PFSK-1 (cell line): ENCODE results near the gene KCNQ1.

Experiments used
- FOXP2 ChIP-seq: optimal IDR thresholded peaks from 2 replicates; pipeline ENCODE3; 2011; ENCODE audit warnings: borderline replicate concordance, control low read depth, inconsistent platforms; ENCODE audit not compliant: insufficient read depth; ENCODE audit errors: extremely low read length, extremely low read depth
- POLR2AphosphoS5 ChIP-seq: IDR thresholded peaks from 2 replicates; pipeline ENCODE4 v1.6.1; 2012; ENCODE audit warnings: low read depth, mild to moderate bottlenecking, control low read depth, low read length, moderate library complexity
- REST ChIP-seq, 2 experiments: IDR thresholded peaks; 2 replicates each; pipeline versions ENCODE4 v1.6.1 to v1.8.0; 2011 to 2012; ENCODE audit warnings: low read depth in 2 of 2, low read length in 2 of 2, control low read depth in 1 of 2, inconsistent platforms in 1 of 2, mild to moderate bottlenecking in 1 of 2, moderate library complexity in 1 of 2; ENCODE audit not compliant: insufficient read depth in 1 of 2
- SIN3A ChIP-seq: IDR thresholded peaks from 2 replicates; pipeline ENCODE4 v1.6.1; 2012; ENCODE audit warnings: mild to moderate bottlenecking, low read length, moderate library complexity, borderline replicate concordance; ENCODE audit not compliant: insufficient read depth
- TAF1 ChIP-seq: IDR thresholded peaks from 2 replicates; pipeline ENCODE4 v1.6.1; 2012; ENCODE audit warnings: low read length, control low read depth, borderline replicate concordance; ENCODE audit not compliant: insufficient read depth

KCNQ1 gene

GRCh38 chr11:2769409-2770095 lies 324.7 kb downstream of the KCNQ1 start:
- TF ChIP-seq TAF1, result no peak
- no peak for TF ChIP-seq POLR2AphosphoS5
- TF ChIP-seq SIN3A, result no peak
- no peak for TF ChIP-seq REST (IDR thresholded peaks at IDR 0.05; ENCODE audit: insufficient read depth in 1 of 2, low read depth in 2 of 2, low read length in 2 of 2)
- TF ChIP-seq FOXP2, result no peak

- TF ChIP-seq FOXP2 (no peak), SIN3A (no peak), POLR2AphosphoS5 (no peak)
Measured at GRCh38 chr11:2770096-2770751, 325.4 kb downstream of the KCNQ1 start.

GRCh38 chr11:2770761-2771301 lies 326.0 kb downstream of the KCNQ1 start:
- TF ChIP-seq TAF1 (no peak), REST (IDR thresholded peaks at IDR 0.05; ENCODE audit: insufficient read depth in 1 of 2, low read depth in 2 of 2, low read length in 2 of 2) (no peak), POLR2AphosphoS5 (no peak), SIN3A (no peak), FOXP2 (no peak)

- TF ChIP-seq SIN3A (no peak), FOXP2 (no peak), TAF1 (no peak), POLR2AphosphoS5 (no peak), REST (IDR thresholded peaks at IDR 0.05; ENCODE audit: insufficient read depth in 1 of 2, low read depth in 2 of 2, low read length in 2 of 2) (no peak)
Measured at GRCh38 chr11:2771758-2772466, 327.1 kb downstream of the KCNQ1 start.

- TF ChIP-seq REST (IDR thresholded peaks at IDR 0.05; ENCODE audit: insufficient read depth in 1 of 2, low read depth in 2 of 2, low read length in 2 of 2) (no peak), TAF1 (no peak), POLR2AphosphoS5 (no peak), SIN3A (no peak), FOXP2 (no peak)
Measured at GRCh38 chr11:2772544-2773031, 327.8 kb downstream of the KCNQ1 start.
